ENCODE data around the gene CCN5. TPM values are rescaled to one million over a fixed set of nuclear protein-coding genes. Genes with fewer than 3 reads are reported as not detected.
"Not testable (repeated sequence)": the region's sequence is repeated elsewhere in the genome, so short reads cannot be mapped to it uniquely, and the experiment has no call there.

CCN5 gene
- total RNA-seq, 1 donor from 2014 or later: 42.3 TPM

GRCh38 chr20:44693627-44694026 lies 21.5 kb upstream of the CCN5 start:
- H3K27me3 ChIP-seq (ENCODE audit: low read depth): no peaks in the 10 kb centered on the region
- intact Hi-C loops (cut with DNase I): no loop called here
- no peaks in the 10 kb centered on the region for H3K36me3 ChIP-seq
- TF ChIP-seq, protein P1, sequence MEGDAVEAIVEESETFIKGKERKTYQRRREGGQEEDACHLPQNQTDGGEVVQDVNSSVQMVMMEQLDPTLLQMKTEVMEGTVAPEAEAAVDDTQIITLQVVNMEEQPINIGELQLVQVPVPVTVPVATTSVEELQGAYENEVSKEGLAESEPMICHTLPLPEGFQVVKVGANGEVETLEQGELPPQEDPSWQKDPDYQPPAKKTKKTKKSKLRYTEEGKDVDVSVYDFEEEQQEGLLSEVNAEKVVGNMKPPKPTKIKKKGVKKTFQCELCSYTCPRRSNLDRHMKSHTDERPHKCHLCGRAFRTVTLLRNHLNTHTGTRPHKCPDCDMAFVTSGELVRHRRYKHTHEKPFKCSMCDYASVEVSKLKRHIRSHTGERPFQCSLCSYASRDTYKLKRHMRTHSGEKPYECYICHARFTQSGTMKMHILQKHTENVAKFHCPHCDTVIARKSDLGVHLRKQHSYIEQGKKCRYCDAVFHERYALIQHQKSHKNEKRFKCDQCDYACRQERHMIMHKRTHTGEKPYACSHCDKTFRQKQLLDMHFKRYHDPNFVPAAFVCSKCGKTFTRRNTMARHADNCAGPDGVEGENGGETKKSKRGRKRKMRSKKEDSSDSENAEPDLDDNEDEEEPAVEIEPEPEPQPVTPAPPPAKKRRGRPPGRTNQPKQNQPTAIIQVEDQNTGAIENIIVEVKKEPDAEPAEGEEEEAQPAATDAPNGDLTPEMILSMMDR (IDR thresholded peaks at IDR 0.05): no peak
- no peaks in the 10 kb centered on the region for H3K9me3 ChIP-seq
- H3K27ac ChIP-seq: peak overlapping the region; percentile 66
- H3K4me3 ChIP-seq: no peak overlapping the region
- ATAC-seq (no peak), DNase-seq (no peak)
- H3K4me1 ChIP-seq: peaks cover 26% of the 10 kb centered on the region

GRCh38 chr20:44694159-44694558 lies 21.0 kb upstream of the CCN5 start:
- intact Hi-C loops (cut with DNase I): no loop called here
- peak overlapping the region; percentile 66 for H3K27ac ChIP-seq
- no peaks in the 10 kb centered on the region for H3K9me3 ChIP-seq
- H3K4me1 ChIP-seq: peaks cover 26% of the 10 kb centered on the region
- no peaks in the 10 kb centered on the region for H3K36me3 ChIP-seq
- TF ChIP-seq, protein P1 (IDR thresholded peaks at IDR 0.05): no peak
- no peak for ATAC-seq
- DNase-seq: no peak
- H3K27me3 ChIP-seq (ENCODE audit: low read depth): no peaks in the 10 kb centered on the region
- H3K4me3 ChIP-seq: no peak overlapping the region

GRCh38 chr20:44695295-44695673 lies 19.9 kb upstream of the CCN5 start:
- no peak for ATAC-seq
- peak overlapping the region; percentile 66 for H3K27ac ChIP-seq
- intact Hi-C loops (cut with DNase I): no loop called here
- H3K27me3 ChIP-seq (ENCODE audit: low read depth): no peaks in the 10 kb centered on the region
- no peak for DNase-seq
- H3K36me3 ChIP-seq: no peaks in the 10 kb centered on the region
- H3K4me1 ChIP-seq: peaks cover 26% of the 10 kb centered on the region
- TF ChIP-seq, protein P1 (IDR thresholded peaks at IDR 0.05): no peak
- no peak overlapping the region for H3K4me3 ChIP-seq
- no peaks in the 10 kb centered on the region for H3K9me3 ChIP-seq

GRCh38 chr20:44695674-44696300 lies 19.4 kb upstream of the CCN5 start:
- no peaks in the 10 kb centered on the region for H3K9me3 ChIP-seq
- peaks cover 28% of the 10 kb centered on the region for H3K4me1 ChIP-seq
- intact Hi-C loops (cut with DNase I): no loop called here
- H3K36me3 ChIP-seq: no peaks in the 10 kb centered on the region
- DNase-seq: no peak
- H3K27ac ChIP-seq: peak overlapping the region; percentile 68
- TF ChIP-seq, protein P1 (IDR thresholded peaks at IDR 0.05): no peak
- no peak for ATAC-seq
- H3K27me3 ChIP-seq (ENCODE audit: low read depth): no peaks in the 10 kb centered on the region
- no peak overlapping the region for H3K4me3 ChIP-seq

GRCh38 chr20:44696315-44696714 lies 18.9 kb upstream of the CCN5 start:
- Histone ChIP-seq H3K27me3 (ENCODE audit: low read depth) (no peaks in the 10 kb centered on the region), H3K9me3 (no peaks in the 10 kb centered on the region), H3K4me3 (no peak overlapping the region), H3K27ac (peak overlapping the region; percentile 68), H3K36me3 (no peaks in the 10 kb centered on the region), H3K4me1 (peaks cover 34% of the 10 kb centered on the region)
- TF ChIP-seq, protein P1 (IDR thresholded peaks at IDR 0.05): no peak
- intact Hi-C loops (cut with DNase I): no loop called here
- ATAC-seq (no peak), DNase-seq (no peak)

GRCh38 chr20:44697041-44697440 lies 18.1 kb upstream of the CCN5 start:
- peaks cover 39% of the 10 kb centered on the region for H3K4me1 ChIP-seq
- H3K9me3 ChIP-seq; H3K36me3 ChIP-seq; DNase-seq; H3K27me3 ChIP-seq (ENCODE audit: low read depth); intact Hi-C loops (cut with DNase I); H3K4me3 ChIP-seq; ATAC-seq: not testable (repeated sequence)
- peak overlapping the region; percentile 68 for H3K27ac ChIP-seq

Measured in lower lobe of right lung (tissue), 2 donors.